SK-N-SH treated with all-trans-retinoic acid at 6 μM for 48 hours (cell line): Measurements from ENCODE around the gene SNRPA1.

ENCODE experiments used
- ATAC-seq: fragments of 200-7000 bp; cut with Tn5 transposase; 3 replicates; pipeline ENCODE4 v1.9.1; 2020; ENCODE audit warnings: mild to moderate bottlenecking, moderate library complexity
- ARNTL ChIP-seq: fragments of 450-650 bp; formaldehyde crosslinking; IDR thresholded peaks from 2 replicates; pipeline ENCODE4 v1.5.0; 2020; ENCODE audit warnings: low read depth, mild to moderate bottlenecking, moderate library complexity, borderline replicate concordance
- BACH2 ChIP-seq: fragments of 250-450 bp; sonication (Bioruptor Pico); IDR thresholded peaks from 2 replicates; pipeline ENCODE4 v1.9.0; 2021; ENCODE audit warnings: mild to moderate bottlenecking, borderline replicate concordance
- CSDC2 ChIP-seq: fragments of 250-450 bp; sonication (Bioruptor Pico); IDR thresholded peaks from 2 replicates; pipeline ENCODE4 v1.5.0; 2020; ENCODE audit warnings: mild to moderate bottlenecking, moderate library complexity
- ESRRG ChIP-seq: fragments of 250-450 bp; sonication (Bioruptor Pico); IDR thresholded peaks from 2 replicates; pipeline ENCODE4 v1.6.1; 2021; ENCODE audit warnings: mild to moderate bottlenecking
- GLIS3 ChIP-seq: fragments of 250-450 bp; sonication (Bioruptor Pico); IDR thresholded peaks from 2 replicates; pipeline ENCODE4 v1.5.0; 2020; ENCODE audit warnings: mild to moderate bottlenecking, moderate library complexity
- ISL1 ChIP-seq: fragments of 250-450 bp; sonication (Bioruptor Pico); IDR thresholded peaks from 2 replicates; pipeline ENCODE4 v2.1.2; 2022; ENCODE audit warnings: mild to moderate bottlenecking, moderate library complexity
- PATZ1 ChIP-seq: fragments of 250-450 bp; sonication (Bioruptor Pico); IDR thresholded peaks from 2 replicates; pipeline ENCODE4 v1.8.0; 2020; ENCODE audit warnings: mild to moderate bottlenecking, moderate library complexity, borderline replicate concordance
- POU6F1 ChIP-seq: fragments of 250-450 bp; sonication (Bioruptor Pico); IDR thresholded peaks from 2 replicates; pipeline ENCODE4 v1.8.0; 2021; ENCODE audit warnings: low read depth, mild to moderate bottlenecking, moderate library complexity, borderline replicate concordance
- PPARA ChIP-seq: fragments of 250-450 bp; sonication (Bioruptor Pico); IDR thresholded peaks from 2 replicates; pipeline ENCODE4 v1.5.0; 2020; ENCODE audit warnings: mild to moderate bottlenecking, borderline replicate concordance
- RARB ChIP-seq: fragments of 250-450 bp; sonication (Bioruptor Pico); IDR thresholded peaks from 2 replicates; pipeline ENCODE4 v1.8.0; 2021; ENCODE audit warnings: mild to moderate bottlenecking, moderate library complexity
- SNAI2 ChIP-seq: fragments of 250-450 bp; sonication (Bioruptor Pico); IDR thresholded peaks from 2 replicates; pipeline ENCODE4 v1.5.0; 2020; ENCODE audit warnings: mild to moderate bottlenecking, moderate library complexity
- TOX ChIP-seq: fragments of 250-450 bp; sonication (Bioruptor Pico); IDR thresholded peaks from 2 replicates; pipeline ENCODE4 v1.8.0; 2021; ENCODE audit warnings: mild to moderate bottlenecking, moderate library complexity, borderline replicate concordance
- TSHZ2 ChIP-seq: fragments of 250-450 bp; sonication (Bioruptor Pico); IDR thresholded peaks from 2 replicates; pipeline ENCODE4 v1.5.0; 2020; ENCODE audit warnings: mild to moderate bottlenecking, moderate library complexity
- ZC3H10 ChIP-seq: fragments of 250-450 bp; sonication (Bioruptor Pico); IDR thresholded peaks from 2 replicates; pipeline ENCODE4 v1.5.1; 2021; ENCODE audit warnings: mild to moderate bottlenecking, moderate library complexity
- ZFP3 ChIP-seq: fragments of 250-450 bp; sonication (Bioruptor Pico); IDR thresholded peaks from 2 replicates; pipeline ENCODE4 v1.5.0; 2020; ENCODE audit warnings: mild to moderate bottlenecking, moderate library complexity
- ZFP30 ChIP-seq: fragments of 450-650 bp; formaldehyde crosslinking; IDR thresholded peaks from 2 replicates; pipeline ENCODE4 v1.5.0; 2022; ENCODE audit warnings: mild to moderate bottlenecking, moderate library complexity
- ZNF565 ChIP-seq: fragments of 450-650 bp; formaldehyde crosslinking; conservative IDR thresholded peaks from 2 replicates; pipeline ENCODE4 v1.5.0; 2020; ENCODE audit warnings: low read depth, mild to moderate bottlenecking, moderate library complexity
- ZNF70 ChIP-seq: fragments of 450-650 bp; formaldehyde crosslinking; IDR thresholded peaks from 2 replicates; pipeline ENCODE4 v1.5.0; 2020; ENCODE audit warnings: mild to moderate bottlenecking, moderate library complexity
- ZNF8 ChIP-seq: fragments of 450-650 bp; formaldehyde crosslinking; IDR thresholded peaks from 2 replicates; pipeline ENCODE4 v1.5.0; 2020; ENCODE audit warnings: mild to moderate bottlenecking, moderate library complexity
- TF ChIP-seq, protein P1 (sequence below): fragments of 250-450 bp; sonication (Bioruptor Pico); IDR thresholded peaks from 2 replicates; pipeline ENCODE4 v1.5.1; 2020; ENCODE audit warnings: low read depth, mild to moderate bottlenecking, moderate library complexity
- TF ChIP-seq, protein P2 (sequence below): fragments of 250-450 bp; sonication (Bioruptor Pico); IDR thresholded peaks from 2 replicates; pipeline ENCODE4 v1.5.1; 2021; ENCODE audit warnings: mild to moderate bottlenecking, moderate library complexity

SNRPA1 gene

GRCh38 chr15:101306341-101307047 lies 11.4 kb upstream of the SNRPA1 start:
- ATAC-seq, result no peak
- TF ChIP-seq ZC3H10, result no peak
- no peak for TF ChIP-seq ESRRG (CRISPR knock-in tag)
- TF ChIP-seq CSDC2, result no peak
- TF ChIP-seq PPARA, result no peak
- no peak for TF ChIP-seq ZFP30 (CRISPR knock-in tag)
- no peak for TF ChIP-seq RARB (CRISPR knock-in tag)
- no peak for TF ChIP-seq BACH2 (CRISPR knock-in tag)
- TF ChIP-seq, all 23 proteins: peak for 0

GRCh38 chr15:101305820-101306255 lies 10.8 kb upstream of the SNRPA1 start:
- no peak for ATAC-seq
- no peak for TF ChIP-seq GLIS3 (CRISPR knock-in tag)
- no peak for TF ChIP-seq ISL1
- no peak for TF ChIP-seq RARB (CRISPR knock-in tag)
- TF ChIP-seq ARNTL (CRISPR knock-in tag), result no peak
- TF ChIP-seq PPARA, result no peak
- TF ChIP-seq, protein P1, sequence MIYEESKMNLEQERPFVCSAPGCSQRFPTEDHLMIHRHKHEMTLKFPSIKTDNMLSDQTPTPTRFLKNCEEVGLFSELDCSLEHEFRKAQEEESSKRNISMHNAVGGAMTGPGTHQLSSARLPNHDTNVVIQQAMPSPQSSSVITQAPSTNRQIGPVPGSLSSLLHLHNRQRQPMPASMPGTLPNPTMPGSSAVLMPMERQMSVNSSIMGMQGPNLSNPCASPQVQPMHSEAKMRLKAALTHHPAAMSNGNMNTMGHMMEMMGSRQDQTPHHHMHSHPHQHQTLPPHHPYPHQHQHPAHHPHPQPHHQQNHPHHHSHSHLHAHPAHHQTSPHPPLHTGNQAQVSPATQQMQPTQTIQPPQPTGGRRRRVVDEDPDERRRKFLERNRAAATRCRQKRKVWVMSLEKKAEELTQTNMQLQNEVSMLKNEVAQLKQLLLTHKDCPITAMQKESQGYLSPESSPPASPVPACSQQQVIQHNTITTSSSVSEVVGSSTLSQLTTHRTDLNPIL (CRISPR knock-in tag), result no peak
- TF ChIP-seq ZFP30 (CRISPR knock-in tag), result no peak
- TF ChIP-seq TSHZ2 (CRISPR knock-in tag), result no peak
- TF ChIP-seq ZNF8 (CRISPR knock-in tag), result no peak
- no peak for TF ChIP-seq TOX (CRISPR knock-in tag)
- TF ChIP-seq CSDC2, result no peak
- TF ChIP-seq BACH2 (CRISPR knock-in tag), result no peak
- no peak for TF ChIP-seq PATZ1 (CRISPR knock-in tag)
- TF ChIP-seq ZFP3 (CRISPR knock-in tag), result no peak
- TF ChIP-seq ZNF565 (CRISPR knock-in tag), result no peak

DNA sequence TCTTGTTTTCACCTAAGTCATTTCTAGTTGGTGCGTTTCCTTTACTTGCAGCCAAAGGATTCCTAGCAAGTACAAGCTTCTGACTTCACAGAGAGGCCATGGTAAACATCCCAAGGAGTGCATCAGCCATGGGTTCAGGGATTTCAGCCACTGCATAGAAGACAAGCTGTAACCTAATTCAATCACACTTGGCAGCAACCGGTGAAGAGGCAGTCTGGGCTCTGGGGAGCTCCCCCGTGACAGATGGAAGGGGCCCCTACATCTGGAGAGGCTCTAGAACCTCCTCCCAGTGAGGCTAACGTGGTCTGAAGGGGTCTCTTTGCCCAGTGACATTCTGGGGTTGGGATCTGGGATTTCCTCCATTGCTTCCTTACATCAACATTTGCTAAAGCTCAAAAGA lies 8.4 kb upstream of the SNRPA1 start:
- ATAC-seq, result no peak
- TF ChIP-seq TSHZ2 (CRISPR knock-in tag) (no peak), ESRRG (CRISPR knock-in tag) (no peak), PATZ1 (CRISPR knock-in tag) (no peak), ZFP3 (CRISPR knock-in tag) (no peak), ZNF70 (CRISPR knock-in tag) (no peak), ZFP30 (CRISPR knock-in tag) (no peak), BACH2 (CRISPR knock-in tag) (no peak), SNAI2 (CRISPR knock-in tag) (no peak), ZNF565 (CRISPR knock-in tag) (no peak), POU6F1 (CRISPR knock-in tag) (no peak)
- TF ChIP-seq, protein P1 (CRISPR knock-in tag), result no peak
- TF ChIP-seq, protein P2, sequence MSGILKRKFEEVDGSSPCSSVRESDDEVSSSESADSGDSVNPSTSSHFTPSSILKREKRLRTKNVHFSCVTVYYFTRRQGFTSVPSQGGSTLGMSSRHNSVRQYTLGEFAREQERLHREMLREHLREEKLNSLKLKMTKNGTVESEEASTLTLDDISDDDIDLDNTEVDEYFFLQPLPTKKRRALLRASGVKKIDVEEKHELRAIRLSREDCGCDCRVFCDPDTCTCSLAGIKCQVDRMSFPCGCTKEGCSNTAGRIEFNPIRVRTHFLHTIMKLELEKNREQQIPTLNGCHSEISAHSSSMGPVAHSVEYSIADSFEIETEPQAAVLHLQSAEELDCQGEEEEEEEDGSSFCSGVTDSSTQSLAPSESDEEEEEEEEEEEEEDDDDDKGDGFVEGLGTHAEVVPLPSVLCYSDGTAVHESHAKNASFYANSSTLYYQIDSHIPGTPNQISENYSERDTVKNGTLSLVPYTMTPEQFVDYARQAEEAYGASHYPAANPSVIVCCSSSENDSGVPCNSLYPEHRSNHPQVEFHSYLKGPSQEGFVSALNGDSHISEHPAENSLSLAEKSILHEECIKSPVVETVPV (CRISPR knock-in tag), result no peak
